Endothelial cell (in vitro differentiated cells): ENCODE results near the gene ZIC1. TPM values are rescaled to one million over a fixed set of nuclear protein-coding genes. Genes with fewer than 3 reads are reported as not detected.

ENCODE experiments used
- DNase-seq: peaks from one replicate; pipeline ENCODE4 v3.0.0; 2021; ENCODE audit warnings: low spot score
- H3K27ac Mint-ChIP-seq: one replicate; pipeline ENCODE4 v1.8.0; 2021; ENCODE audit warnings: mixed read lengths, inconsistent platforms; ENCODE audit not compliant: unreplicated experiment
- H3K27me3 Mint-ChIP-seq: one replicate; pipeline ENCODE4 v1.8.0; 2021; ENCODE audit warnings: mild to moderate bottlenecking, moderate library complexity, mixed read lengths, inconsistent platforms; ENCODE audit not compliant: unreplicated experiment
- H3K36me3 Mint-ChIP-seq: one replicate; pipeline ENCODE4 v1.8.0; 2021; ENCODE audit warnings: mild to moderate bottlenecking, low read depth, mixed read lengths, inconsistent platforms; ENCODE audit not compliant: unreplicated experiment
- H3K4me1 Mint-ChIP-seq: one replicate; pipeline ENCODE4 v1.8.0; 2021; ENCODE audit warnings: mild to moderate bottlenecking, mixed read lengths, inconsistent platforms; ENCODE audit not compliant: unreplicated experiment
- H3K4me3 Mint-ChIP-seq: one replicate; pipeline ENCODE4 v1.8.0; 2021; ENCODE audit warnings: mild to moderate bottlenecking, mixed read lengths, inconsistent platforms; ENCODE audit not compliant: unreplicated experiment
- H3K9me3 Mint-ChIP-seq: one replicate; pipeline ENCODE4 v1.8.0; 2021; ENCODE audit warnings: mixed read lengths, inconsistent platforms; ENCODE audit not compliant: unreplicated experiment
- total RNA-seq: library from RNA; stranded (reverse); fragmentation: NEBNext Ultra II Directional; extraction: Animal tissue kit (Norgen Biotek cat#: 25700); gene quantifications from one replicate; pipeline ENCODE4 v1.2.1, GENCODE V29; 2021; ENCODE audit not compliant: unreplicated experiment
- TF ChIP-seq, protein P1 (sequence below): fragments of 200-600 bp; sonication (generic); IDR thresholded peaks from one replicate; pipeline ENCODE4 v1.5.0; 2021; ENCODE audit warnings: antibody characterized with exemption; ENCODE audit not compliant: unreplicated experiment

The ZIC1 gene
- total RNA-seq, 1 donor from 2014 or later = 4.1 TPM

DNA sequence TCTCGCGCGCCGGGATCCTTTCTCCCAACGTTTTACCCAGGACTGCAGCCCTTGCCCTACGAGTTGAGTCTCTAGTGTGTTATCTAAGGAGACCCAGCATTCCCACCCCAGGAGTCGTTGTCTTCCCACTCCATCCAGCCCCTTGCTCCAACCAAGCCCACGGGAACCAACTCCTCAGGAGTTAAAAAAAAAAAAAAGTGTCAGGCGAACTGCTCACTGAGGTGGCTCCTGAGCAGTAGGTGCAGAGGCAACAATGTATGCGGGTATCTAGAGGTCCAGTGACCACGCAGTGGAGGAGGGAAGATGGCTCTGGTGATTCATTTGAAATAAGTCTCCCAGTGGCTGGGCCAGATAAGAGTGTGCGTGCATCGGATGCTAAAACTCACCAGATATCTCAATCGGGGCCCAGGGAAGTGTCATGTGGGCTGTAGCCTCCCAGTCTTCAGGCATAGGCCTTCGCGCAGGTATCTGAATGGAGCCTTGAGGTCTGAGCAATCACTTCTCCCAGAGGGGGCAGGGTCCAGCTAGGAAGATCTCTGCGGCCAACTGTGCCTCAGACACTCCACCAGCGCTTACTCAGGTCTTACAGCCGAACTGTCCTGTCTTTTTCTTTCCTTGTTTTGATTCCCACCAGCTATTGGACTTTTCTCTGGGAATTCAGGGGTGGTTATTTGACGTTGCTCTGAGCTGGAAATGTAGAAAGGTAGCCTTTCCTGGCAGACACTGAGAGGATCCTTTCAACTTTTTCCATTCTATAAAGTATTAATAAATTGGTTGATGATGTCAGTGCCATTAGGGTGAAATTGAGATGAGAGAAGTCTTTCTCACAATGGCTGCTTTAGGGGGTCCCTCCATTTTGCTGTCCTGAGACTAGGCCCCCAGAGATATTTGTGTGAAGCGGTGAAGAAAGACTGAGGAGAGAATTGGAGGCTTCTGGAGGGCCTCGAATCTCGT is 23.8 kb upstream of the ZIC1 start:
- TF ChIP-seq, protein P1, sequence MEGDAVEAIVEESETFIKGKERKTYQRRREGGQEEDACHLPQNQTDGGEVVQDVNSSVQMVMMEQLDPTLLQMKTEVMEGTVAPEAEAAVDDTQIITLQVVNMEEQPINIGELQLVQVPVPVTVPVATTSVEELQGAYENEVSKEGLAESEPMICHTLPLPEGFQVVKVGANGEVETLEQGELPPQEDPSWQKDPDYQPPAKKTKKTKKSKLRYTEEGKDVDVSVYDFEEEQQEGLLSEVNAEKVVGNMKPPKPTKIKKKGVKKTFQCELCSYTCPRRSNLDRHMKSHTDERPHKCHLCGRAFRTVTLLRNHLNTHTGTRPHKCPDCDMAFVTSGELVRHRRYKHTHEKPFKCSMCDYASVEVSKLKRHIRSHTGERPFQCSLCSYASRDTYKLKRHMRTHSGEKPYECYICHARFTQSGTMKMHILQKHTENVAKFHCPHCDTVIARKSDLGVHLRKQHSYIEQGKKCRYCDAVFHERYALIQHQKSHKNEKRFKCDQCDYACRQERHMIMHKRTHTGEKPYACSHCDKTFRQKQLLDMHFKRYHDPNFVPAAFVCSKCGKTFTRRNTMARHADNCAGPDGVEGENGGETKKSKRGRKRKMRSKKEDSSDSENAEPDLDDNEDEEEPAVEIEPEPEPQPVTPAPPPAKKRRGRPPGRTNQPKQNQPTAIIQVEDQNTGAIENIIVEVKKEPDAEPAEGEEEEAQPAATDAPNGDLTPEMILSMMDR = peak; percentile 9
- Mint-ChIP-seq H3K27ac (peak overlapping the region; percentile 4), H3K9me3 (no peaks in the 10 kb centered on the region), H3K4me3 (no peak overlapping the region), H3K27me3 (peaks cover 42% of the 10 kb centered on the region), H3K36me3 (no peaks in the 10 kb centered on the region), H3K4me1 (peaks cover 58% of the 10 kb centered on the region)
- DNase-seq = no peak

DNA sequence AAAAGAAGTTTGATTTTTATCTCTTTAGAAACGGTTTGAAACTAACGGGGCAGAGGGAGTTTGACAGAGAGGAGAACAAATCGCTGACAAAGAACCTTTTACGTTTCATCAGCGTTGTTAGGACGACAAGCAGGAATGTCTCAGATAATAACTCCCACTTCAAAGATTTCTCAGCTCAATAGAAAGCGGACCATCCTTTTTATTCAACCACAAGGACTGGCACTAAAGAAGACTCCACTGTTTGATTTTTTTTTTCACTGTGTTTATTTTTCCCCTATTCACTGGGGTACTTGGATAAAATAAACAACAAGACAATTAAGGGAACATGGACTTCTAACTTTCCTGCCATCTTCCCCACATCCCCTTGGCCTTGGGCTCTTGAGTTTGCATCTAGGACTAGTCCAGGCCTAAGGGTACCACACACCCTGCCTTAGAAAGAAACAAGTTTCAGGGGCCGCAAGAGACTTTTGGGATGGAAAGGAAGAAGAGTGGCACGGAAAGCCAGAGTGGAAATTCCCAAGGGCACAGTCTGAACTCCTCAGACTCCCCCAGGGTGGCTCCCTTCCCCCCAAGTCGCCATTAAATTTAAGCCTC is 21.8 kb upstream of the ZIC1 start:
- H3K36me3 Mint-ChIP-seq = no peaks in the 10 kb centered on the region
- no peak overlapping the region for H3K27ac Mint-ChIP-seq
- H3K27me3 Mint-ChIP-seq = peaks cover 39% of the 10 kb centered on the region
- H3K9me3 Mint-ChIP-seq = no peaks in the 10 kb centered on the region
- DNase-seq = no peak
- H3K4me1 Mint-ChIP-seq = peaks cover 64% of the 10 kb centered on the region
- H3K4me3 Mint-ChIP-seq = no peak overlapping the region
- TF ChIP-seq, protein P1 = no peak

DNA sequence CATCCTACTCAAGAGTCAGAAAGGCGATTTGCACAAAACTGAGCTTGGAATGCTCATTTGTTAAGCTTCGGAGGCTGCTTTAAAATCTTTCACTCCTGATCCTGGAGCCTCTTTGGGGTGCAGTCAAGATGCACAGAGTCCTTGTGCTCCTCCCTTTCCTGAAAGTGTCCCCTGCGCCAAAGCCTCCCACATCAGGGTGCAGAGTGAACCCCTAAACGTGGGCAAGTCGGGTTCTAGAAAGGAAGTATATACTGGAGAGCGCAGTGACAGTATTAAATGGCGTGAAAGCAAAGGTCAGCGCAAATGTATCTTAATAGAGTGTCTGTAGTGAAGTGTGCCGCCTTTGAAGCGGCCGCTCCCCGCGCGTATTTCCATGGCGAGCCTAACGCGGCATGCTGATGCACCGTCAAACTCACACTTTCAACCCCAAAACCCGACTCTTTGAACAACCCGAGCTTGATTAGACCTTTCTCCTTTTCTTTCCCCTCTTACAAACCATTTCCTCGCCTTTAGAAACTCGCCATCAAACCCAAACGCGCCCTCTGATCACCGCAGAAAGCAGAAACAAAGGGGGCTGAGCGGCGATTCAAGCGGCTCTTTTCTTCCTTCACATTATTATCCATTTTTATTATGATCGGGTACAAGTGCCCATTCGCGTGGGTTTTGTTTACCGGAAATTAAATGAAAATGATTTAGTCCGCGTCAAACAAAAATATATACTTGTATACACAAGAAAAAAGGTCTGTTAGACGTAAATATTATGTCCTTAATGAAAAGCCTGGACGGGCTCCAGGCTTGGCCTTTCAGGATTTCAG is 21.1 kb upstream of the ZIC1 start:
- no peak overlapping the region for H3K4me3 Mint-ChIP-seq
- TF ChIP-seq, protein P1 = no peak
- H3K27me3 Mint-ChIP-seq = peaks cover 39% of the 10 kb centered on the region
- no peaks in the 10 kb centered on the region for H3K9me3 Mint-ChIP-seq
- peaks cover 70% of the 10 kb centered on the region for H3K4me1 Mint-ChIP-seq
- H3K36me3 Mint-ChIP-seq = no peaks in the 10 kb centered on the region
- DNase-seq = no peak
- H3K27ac Mint-ChIP-seq = no peak overlapping the region

DNA sequence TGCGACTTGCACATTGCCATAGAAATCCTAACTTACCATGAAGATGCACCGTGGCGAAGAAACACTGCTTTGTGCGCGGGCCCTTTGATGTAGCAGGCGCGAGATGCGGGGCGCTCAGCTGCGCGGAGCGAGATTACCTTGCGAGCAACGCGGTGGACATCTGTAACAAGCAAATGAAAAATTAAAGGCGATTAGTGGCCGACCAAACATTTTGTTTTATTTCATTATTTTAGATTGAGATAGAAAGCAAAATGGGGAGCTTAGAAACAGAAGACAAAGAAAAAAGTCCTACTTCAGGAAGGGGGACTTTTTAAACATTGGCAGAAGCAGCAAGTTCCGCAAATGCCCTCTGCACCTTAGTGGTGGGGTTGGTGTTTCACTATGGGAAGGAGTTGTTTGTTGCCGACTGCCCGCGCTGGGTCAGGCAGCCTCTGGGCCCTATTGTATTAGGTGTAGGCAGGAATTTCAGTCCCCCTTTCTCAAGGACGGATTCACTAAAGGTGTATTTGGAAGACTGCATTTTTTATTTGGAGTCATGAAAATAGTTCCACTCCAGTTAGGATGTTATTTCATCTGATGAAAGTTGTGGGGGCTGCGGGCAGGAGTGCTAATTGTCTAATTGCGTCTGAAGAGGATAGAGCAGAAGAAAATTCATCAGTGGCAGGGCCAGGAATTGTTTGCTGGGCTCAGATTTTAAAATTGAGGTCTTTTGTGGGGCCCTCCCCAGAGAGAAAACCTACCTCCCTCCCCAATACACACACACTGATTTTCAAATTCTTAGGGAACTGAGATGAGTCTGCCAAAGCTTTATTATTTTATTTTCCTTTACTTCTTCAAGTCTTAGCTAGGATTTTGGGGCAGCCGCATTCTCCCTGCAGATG is 20.2 kb upstream of the ZIC1 start:
- no peaks in the 10 kb centered on the region for H3K36me3 Mint-ChIP-seq
- H3K4me3 Mint-ChIP-seq = peak overlapping the region; percentile 11
- H3K9me3 Mint-ChIP-seq = no peaks in the 10 kb centered on the region
- DNase-seq = no peak
- H3K27ac Mint-ChIP-seq = peak overlapping the region; percentile 13
- peaks cover 70% of the 10 kb centered on the region for H3K4me1 Mint-ChIP-seq
- TF ChIP-seq, protein P1 = no peak
- H3K27me3 Mint-ChIP-seq = peaks cover 39% of the 10 kb centered on the region
